SK-N-SH (cell line): ENCODE results near the gene LSM4. TPM values are rescaled to one million over a fixed set of nuclear protein-coding genes. Genes with fewer than 3 reads are reported as not detected.

Experiments used
- CTCF ChIA-PET: fragments of 300-600, 350-600 bp; formaldehyde crosslinking; extraction: SDS; loops from one replicate; lab custom pipeline; 2021; lab: Yijun Ruan, JAX
- POLR2A ChIA-PET: fragments of 350-600 bp; sonication (Branson Sonifier 250); formaldehyde crosslinking; extraction: SDS; loops from one replicate; lab custom pipeline; 2020; ENCODE audit warnings: antibody characterized with exemption, inconsistent platforms; lab: Yijun Ruan, JAX
- DNase-seq: peaks from one replicate; pipeline ENCODE4 v3.0.0; 2012
- H2AFZ ChIP-seq: fragments of 200-600 bp; sonication (generic); 2 replicates; pipeline ENCODE4 v1.8.1; 2016; ENCODE audit warnings: antibody characterized with exemption, mild to moderate bottlenecking, low read depth
- H3F3A ChIP-seq: fragments of 200-600 bp; sonication (generic); replicated peaks from 2 replicates; pipeline ENCODE3; 2016; ENCODE audit warnings: antibody characterized with exemption, mild to moderate bottlenecking; ENCODE audit not compliant: insufficient read depth
- H3K27ac ChIP-seq, 2 experiments: fragments of 200-500 bp in 1 of 2; fragments of 200-600 bp in 1 of 2; sonication (Bioruptor generic) in 1 of 2; sonication (generic), shearing (Covaris generic) in 1 of 2; 2 replicates each; pipeline versions ENCODE4 v1.5.1 to v1.6.1; 2014 to 2016; ENCODE audit warnings: low read depth in 2 of 2, inconsistent platforms in 1 of 2, low read length in 1 of 2, mild to moderate bottlenecking in 1 of 2, mixed read lengths in 1 of 2
- H3K27me3 ChIP-seq: fragments of 200-600 bp; sonication (generic), shearing (Covaris generic); 2 replicates; pipeline ENCODE4 v1.6.1; 2016; ENCODE audit warnings: mixed run types; ENCODE audit not compliant: insufficient read depth
- H3K36me3 ChIP-seq, 2 experiments: fragments of 200-500 bp in 1 of 2; fragments of 200-600 bp in 1 of 2; sonication (Bioruptor generic) in 1 of 2; sonication (generic) in 1 of 2; replicated peaks in 1 of 2; 2 replicates each; pipeline versions ENCODE3 to v1.5.1; 2014 to 2016; ENCODE audit warnings: low read length in 1 of 2, mild to moderate bottlenecking in 1 of 2; ENCODE audit not compliant: insufficient read depth in 2 of 2, control insufficient read depth in 1 of 2
- H3K4me1 ChIP-seq, 2 experiments: fragments of 200-500 bp in 1 of 2; fragments of 200-600 bp in 1 of 2; sonication (Bioruptor generic) in 1 of 2; sonication (generic), shearing (Covaris generic) in 1 of 2; 2 replicates each; pipeline versions ENCODE4 v1.5.1 to v1.6.1; 2014 to 2016; ENCODE audit warnings: low read depth in 1 of 2, low read length in 1 of 2, mixed run types in 1 of 2; ENCODE audit not compliant: insufficient read depth in 2 of 2, control insufficient read depth in 1 of 2
- H3K4me2 ChIP-seq: fragments of 200-600 bp; sonication (generic), shearing (Covaris generic); 2 replicates; pipeline ENCODE4 v1.6.1; 2017; ENCODE audit warnings: mixed run types
- H3K4me3 ChIP-seq, 2 experiments: fragments of 200-500 bp in 1 of 2; fragments of 200-600 bp in 1 of 2; sonication (Bioruptor generic) in 1 of 2; sonication (generic), shearing (Covaris generic) in 1 of 2; 2 replicates each; pipeline versions ENCODE4 v1.5.1 to v1.8.1; 2014 to 2016; ENCODE audit warnings: low read depth in 2 of 2, inconsistent platforms in 1 of 2, low read length in 1 of 2, mild to moderate bottlenecking in 1 of 2, mixed read lengths in 1 of 2, moderate library complexity in 1 of 2
- H3K79me2 ChIP-seq: fragments of 200-600 bp; sonication (generic); 2 replicates; pipeline ENCODE4 v1.8.1; 2017; ENCODE audit warnings: mild to moderate bottlenecking; ENCODE audit not compliant: insufficient read depth
- H3K9ac ChIP-seq: fragments of 200-600 bp; sonication (generic); 2 replicates; pipeline ENCODE4 v1.6.1; 2017; ENCODE audit warnings: mixed run types
- H3K9me2 ChIP-seq: fragments of 200-600 bp; sonication (generic); 2 replicates; pipeline ENCODE4 v1.6.1; 2017; ENCODE audit warnings: mixed run types
- H3K9me3 ChIP-seq: fragments of 200-600 bp; sonication (generic); 2 replicates; pipeline ENCODE4 v1.6.1; 2017; ENCODE audit warnings: mixed run types, mild to moderate bottlenecking, moderate library complexity
- H4K20me1 ChIP-seq: fragments of 200-600 bp; sonication (generic); 2 replicates; pipeline ENCODE4 v1.6.1; 2017; ENCODE audit warnings: mild to moderate bottlenecking, mixed run types; ENCODE audit not compliant: insufficient read depth
- GATA2 ChIP-seq: sonication (generic); formaldehyde crosslinking; IDR thresholded peaks from 2 replicates; pipeline ENCODE4 v1.5.0; 2020; ENCODE audit warnings: mild to moderate bottlenecking, missing genetic modification reagents
- RAD21 ChIP-seq: IDR thresholded peaks from 2 replicates; pipeline ENCODE4 v1.6.1; 2012; ENCODE audit warnings: mild to moderate bottlenecking, low read length
- RXRA ChIP-seq: IDR thresholded peaks from 2 replicates; pipeline ENCODE4 v1.4.0; 2012; ENCODE audit warnings: low read depth, mild to moderate bottlenecking, borderline replicate concordance
- SIN3A ChIP-seq: IDR thresholded peaks from 2 replicates; pipeline ENCODE4 v1.6.1; 2012; ENCODE audit warnings: low read depth, mild to moderate bottlenecking, low read length, moderate library complexity, borderline replicate concordance
- TCF12 ChIP-seq: IDR thresholded peaks from 2 replicates; pipeline ENCODE4 v1.4.0; 2012
- TEAD4 ChIP-seq: IDR thresholded peaks from 2 replicates; pipeline ENCODE4 v1.4.0; 2012; ENCODE audit warnings: mild to moderate bottlenecking, borderline replicate concordance; ENCODE audit not compliant: insufficient read depth
- WGBS: methylation state at CpG from one replicate; pipeline ENCODE4 v1.1.6; 2017; ENCODE audit warnings: low lambda C conversion rate; 5-methylcytosine and 5-hydroxymethylcytosine counted together
- polyA plus RNA-seq, 3 experiments: library from polyadenylated mRNA; depleted of rRNA; stranded (reverse); fragments of >200 nt; gene quantifications; 2 replicates each; pipeline ENCODE4 v1.2.3, GENCODE V29; 2012
- TF ChIP-seq, protein P1 (sequence below): IDR thresholded peaks from 2 replicates; pipeline ENCODE4 v1.4.0; 2012; ENCODE audit warnings: low read depth, borderline replicate concordance
- TF ChIP-seq, protein P2 (sequence below): IDR thresholded peaks from 2 replicates; pipeline ENCODE4 v1.6.1; 2012; ENCODE audit warnings: mild to moderate bottlenecking, low read depth, low read length, moderate library complexity

The LSM4 gene
- polyA plus RNA-seq, 1 of the 3 experiments (the other 2 are of a cell fraction): 277 TPM

DNA sequence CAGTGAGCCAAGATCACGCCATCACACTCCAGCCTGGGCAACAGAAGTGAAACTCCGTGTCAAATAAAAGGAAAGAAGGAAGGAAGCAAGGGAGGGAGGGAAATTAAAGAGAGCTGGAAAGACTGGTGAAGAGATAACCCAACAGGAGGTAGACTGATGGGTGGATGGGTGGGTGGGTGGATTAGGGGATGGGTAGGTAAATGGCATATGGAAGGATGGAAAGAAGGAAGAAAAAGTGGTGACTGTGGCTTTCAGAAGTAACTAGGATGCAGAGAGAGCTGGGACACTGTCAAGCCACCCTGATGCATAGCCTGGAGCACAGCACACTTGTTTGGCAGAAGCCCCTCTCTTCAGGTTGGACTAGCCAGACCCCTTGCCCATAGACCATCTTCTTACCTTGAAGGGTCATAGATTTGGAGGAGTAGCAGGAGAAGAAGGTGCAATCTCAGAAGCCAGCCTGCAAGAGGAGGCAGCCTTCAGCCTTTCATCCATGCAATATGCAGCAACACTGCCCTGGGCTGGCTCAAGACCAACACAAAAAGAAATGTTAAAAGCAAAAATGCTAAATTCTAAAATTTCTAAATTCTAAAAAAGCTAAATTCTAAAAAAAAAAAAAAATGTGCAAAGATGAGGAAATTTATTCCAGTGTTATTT, 53.7 kb downstream of the LSM4 start:
- 85% methylated on average over 2 of the region's 2 CpGs for WGBS
- Histone ChIP-seq H3K4me2 (no peak overlapping the region), H3K27ac (no peak overlapping the region), H3K9me3 (no peaks in the 10 kb centered on the region), H3F3A (peaks cover 18% of the 10 kb centered on the region), H4K20me1 (peaks cover 43% of the 10 kb centered on the region), H3K36me3 (peaks cover 6 to 23% of the 10 kb centered on the region in 2 experiments), H3K4me3 (no peak overlapping the region), H3K9ac (no peak overlapping the region), H3K4me1 (no peaks in the 10 kb centered on the region), H3K27me3 (no peaks in the 10 kb centered on the region), H3K9me2 (no peaks in the 10 kb centered on the region), H3K79me2 (peaks cover 10% of the 10 kb centered on the region), H2AFZ (no peak overlapping the region)
- ChIA-PET CTCF (interaction anchor here (0.6 to 6.2 kb wide), 5 partner anchors 11 to 426 kb away, joined by 3 to 56 read pairs (median 4); partner anchors contain the start of gene JUND), POLR2A (no interaction called here)
- no peak for TF ChIP-seq TCF12
- no peak for TF ChIP-seq SIN3A
- TF ChIP-seq GATA2 (CRISPR knock-in tag): no peak
- TF ChIP-seq, protein P1, sequence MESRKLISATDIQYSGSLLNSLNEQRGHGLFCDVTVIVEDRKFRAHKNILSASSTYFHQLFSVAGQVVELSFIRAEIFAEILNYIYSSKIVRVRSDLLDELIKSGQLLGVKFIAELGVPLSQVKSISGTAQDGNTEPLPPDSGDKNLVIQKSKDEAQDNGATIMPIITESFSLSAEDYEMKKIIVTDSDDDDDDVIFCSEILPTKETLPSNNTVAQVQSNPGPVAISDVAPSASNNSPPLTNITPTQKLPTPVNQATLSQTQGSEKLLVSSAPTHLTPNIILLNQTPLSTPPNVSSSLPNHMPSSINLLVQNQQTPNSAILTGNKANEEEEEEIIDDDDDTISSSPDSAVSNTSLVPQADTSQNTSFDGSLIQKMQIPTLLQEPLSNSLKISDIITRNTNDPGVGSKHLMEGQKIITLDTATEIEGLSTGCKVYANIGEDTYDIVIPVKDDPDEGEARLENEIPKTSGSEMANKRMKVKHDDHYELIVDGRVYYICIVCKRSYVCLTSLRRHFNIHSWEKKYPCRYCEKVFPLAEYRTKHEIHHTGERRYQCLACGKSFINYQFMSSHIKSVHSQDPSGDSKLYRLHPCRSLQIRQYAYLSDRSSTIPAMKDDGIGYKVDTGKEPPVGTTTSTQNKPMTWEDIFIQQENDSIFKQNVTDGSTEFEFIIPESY: no peak
- TF ChIP-seq TEAD4: no peak
- TF ChIP-seq, protein P2, sequence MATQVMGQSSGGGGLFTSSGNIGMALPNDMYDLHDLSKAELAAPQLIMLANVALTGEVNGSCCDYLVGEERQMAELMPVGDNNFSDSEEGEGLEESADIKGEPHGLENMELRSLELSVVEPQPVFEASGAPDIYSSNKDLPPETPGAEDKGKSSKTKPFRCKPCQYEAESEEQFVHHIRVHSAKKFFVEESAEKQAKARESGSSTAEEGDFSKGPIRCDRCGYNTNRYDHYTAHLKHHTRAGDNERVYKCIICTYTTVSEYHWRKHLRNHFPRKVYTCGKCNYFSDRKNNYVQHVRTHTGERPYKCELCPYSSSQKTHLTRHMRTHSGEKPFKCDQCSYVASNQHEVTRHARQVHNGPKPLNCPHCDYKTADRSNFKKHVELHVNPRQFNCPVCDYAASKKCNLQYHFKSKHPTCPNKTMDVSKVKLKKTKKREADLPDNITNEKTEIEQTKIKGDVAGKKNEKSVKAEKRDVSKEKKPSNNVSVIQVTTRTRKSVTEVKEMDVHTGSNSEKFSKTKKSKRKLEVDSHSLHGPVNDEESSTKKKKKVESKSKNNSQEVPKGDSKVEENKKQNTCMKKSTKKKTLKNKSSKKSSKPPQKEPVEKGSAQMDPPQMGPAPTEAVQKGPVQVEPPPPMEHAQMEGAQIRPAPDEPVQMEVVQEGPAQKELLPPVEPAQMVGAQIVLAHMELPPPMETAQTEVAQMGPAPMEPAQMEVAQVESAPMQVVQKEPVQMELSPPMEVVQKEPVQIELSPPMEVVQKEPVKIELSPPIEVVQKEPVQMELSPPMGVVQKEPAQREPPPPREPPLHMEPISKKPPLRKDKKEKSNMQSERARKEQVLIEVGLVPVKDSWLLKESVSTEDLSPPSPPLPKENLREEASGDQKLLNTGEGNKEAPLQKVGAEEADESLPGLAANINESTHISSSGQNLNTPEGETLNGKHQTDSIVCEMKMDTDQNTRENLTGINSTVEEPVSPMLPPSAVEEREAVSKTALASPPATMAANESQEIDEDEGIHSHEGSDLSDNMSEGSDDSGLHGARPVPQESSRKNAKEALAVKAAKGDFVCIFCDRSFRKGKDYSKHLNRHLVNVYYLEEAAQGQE: no peak
- TF ChIP-seq RAD21: no peak
- no peak for TF ChIP-seq RXRA
- no peak for DNase-seq
